IMR-90 (cell line): ENCODE measurements around the gene MALRD1. TPM values are rescaled to one million over a fixed set of nuclear protein-coding genes. Genes with fewer than 3 reads are reported as not detected.

Source experiments
- ATAC-seq: fragments of 200-7000 bp; cut with Tn5 transposase; 2 replicates; pipeline ENCODE4 v1.9.1; 2020; ENCODE audit warnings: low read depth, mild to moderate bottlenecking, moderate library complexity
- BruUV-seq: library from RNA; stranded (reverse); fragments of 400-500 nt; replicated peaks from 2 replicates; lab custom pipeline; 2021; lab: Mats Ljungman, UMichigan
- CTCF ChIA-PET: fragments of 300-600 bp; formaldehyde crosslinking; extraction: SDS; loops from one replicate; lab custom pipeline; 2021; ENCODE audit warnings: antibody characterized with exemption; lab: Yijun Ruan, JAX
- POLR2A ChIA-PET: fragments of 300-600 bp; sonication (Branson Sonifier 250); formaldehyde crosslinking; loops from one replicate; lab custom pipeline; 2022; ENCODE audit warnings: antibody characterized with exemption; ENCODE audit not compliant: unreplicated experiment; lab: Charles Lee
- DNase-seq: peaks from one replicate; pipeline ENCODE4 v3.0.0; 2013
- H2AFZ ChIP-seq: replicated peaks from 2 replicates; pipeline ENCODE3; 2013; ENCODE audit warnings: low read length, mild to moderate bottlenecking; ENCODE audit not compliant: poor library complexity
- H2AK5ac ChIP-seq: 2 replicates; pipeline ENCODE4 v1.6.1; 2013; ENCODE audit warnings: low read depth, low read length, inconsistent platforms
- H2AK9ac ChIP-seq: replicated peaks from 2 replicates; pipeline ENCODE3; 2013; ENCODE audit warnings: mild to moderate bottlenecking, low read depth, low read length, moderate library complexity; ENCODE audit not compliant: poor library complexity
- H2BK120ac ChIP-seq: 2 replicates; pipeline ENCODE4 v1.6.1; 2013; ENCODE audit warnings: low read depth, low read length, inconsistent platforms
- H2BK15ac ChIP-seq: 3 replicates; pipeline ENCODE4 v1.6.1; 2013; ENCODE audit warnings: low read depth, low read length, inconsistent platforms
- H2BK20ac ChIP-seq: 2 replicates; pipeline ENCODE4 v1.6.1; 2013; ENCODE audit warnings: low read depth, mild to moderate bottlenecking, inconsistent platforms, low read length, moderate library complexity
- H2BK5ac ChIP-seq: 2 replicates; pipeline ENCODE4 v1.6.1; 2013; ENCODE audit warnings: mild to moderate bottlenecking, low read depth, low read length, inconsistent platforms; ENCODE audit not compliant: poor library complexity, severe bottlenecking
- H3K14ac ChIP-seq: replicated peaks from 2 replicates; pipeline ENCODE4 v1.6.1; 2013; ENCODE audit warnings: low read depth, low read length, inconsistent platforms
- H3K18ac ChIP-seq: 2 replicates; pipeline ENCODE4 v1.6.1; 2013; ENCODE audit warnings: low read depth, low read length, control low read depth
- H3K23ac ChIP-seq: 2 replicates; pipeline ENCODE4 v1.6.1; 2013; ENCODE audit warnings: low read depth, low read length, inconsistent platforms
- H3K27ac ChIP-seq: 2 replicates; pipeline ENCODE4 v1.5.1; 2013; ENCODE audit warnings: mild to moderate bottlenecking, control low read depth, low read length; ENCODE audit not compliant: insufficient read depth
- H3K27me3 ChIP-seq: 2 replicates; pipeline ENCODE4 v1.6.1; 2013; ENCODE audit warnings: low read length; ENCODE audit not compliant: control insufficient read depth, insufficient read depth
- H3K36me3 ChIP-seq: 2 replicates; pipeline ENCODE4 v1.6.1; 2013; ENCODE audit warnings: low read length, mixed read lengths; ENCODE audit not compliant: control insufficient read depth, insufficient read depth
- H3K4ac ChIP-seq: 2 replicates; pipeline ENCODE4 v1.6.1; 2013; ENCODE audit warnings: low read depth, low read length, inconsistent platforms
- H3K4me1 ChIP-seq: 2 replicates; pipeline ENCODE4 v1.6.1; 2013; ENCODE audit warnings: low read length, mixed read lengths; ENCODE audit not compliant: control insufficient read depth, insufficient read depth
- H3K4me2 ChIP-seq: 2 replicates; pipeline ENCODE4 v1.6.1; 2013; ENCODE audit warnings: low read depth, mild to moderate bottlenecking, control low read depth, low read length, moderate library complexity
- H3K4me3 ChIP-seq: 2 replicates; pipeline ENCODE4 v1.5.1; 2013; ENCODE audit warnings: low read depth, mild to moderate bottlenecking, control low read depth, low read length, moderate library complexity; ENCODE audit not compliant: insufficient read depth
- H3K56ac ChIP-seq: 2 replicates; pipeline ENCODE4 v1.6.1; 2013; ENCODE audit warnings: low read length, inconsistent platforms; ENCODE audit not compliant: insufficient read depth; ENCODE audit errors: extremely low read depth
- H3K79me1 ChIP-seq, 2 experiments: 2 replicates each; pipeline ENCODE4 v1.6.1; 2013; ENCODE audit warnings: low read length in 2 of 2, inconsistent platforms in 1 of 2, low read depth in 1 of 2
- H3K9ac ChIP-seq: 2 replicates; pipeline ENCODE4 v1.6.1; 2013; ENCODE audit warnings: low read depth, low read length, control low read depth
- H3K9me1 ChIP-seq: 2 replicates; pipeline ENCODE4 v1.6.1; 2013; ENCODE audit warnings: low read length, inconsistent platforms; ENCODE audit not compliant: insufficient read depth
- H3K9me3 ChIP-seq: 2 replicates; pipeline ENCODE4 v1.6.1; 2013; ENCODE audit warnings: low read length; ENCODE audit not compliant: control insufficient read depth, insufficient read depth
- H4K20me1 ChIP-seq: 2 replicates; pipeline ENCODE4 v1.6.1; 2013; ENCODE audit warnings: low read length, inconsistent platforms; ENCODE audit not compliant: insufficient read depth
- H4K5ac ChIP-seq: 2 replicates; pipeline ENCODE4 v1.6.1; 2013; ENCODE audit warnings: mild to moderate bottlenecking, low read depth, low read length, control low read depth
- H4K8ac ChIP-seq, 2 experiments: 2 replicates each; pipeline ENCODE4 v1.6.1; 2013; ENCODE audit warnings: low read depth in 2 of 2, low read length in 2 of 2, control low read depth in 1 of 2, inconsistent platforms in 1 of 2
- H4K91ac ChIP-seq: 2 replicates; pipeline ENCODE4 v1.6.1; 2013; ENCODE audit warnings: low read depth, low read length, inconsistent platforms; ENCODE audit not compliant: insufficient read depth
- BHLHE40 ChIP-seq: fragments of 150-350 bp; IDR thresholded peaks from 2 replicates; pipeline ENCODE4 v1.6.1; 2016; ENCODE audit warnings: mild to moderate bottlenecking, low read depth, low read length
- CEBPB ChIP-seq: IDR thresholded peaks from 2 replicates; pipeline ENCODE4 v1.6.1; 2012; ENCODE audit warnings: low read depth, low read length, improper control_type of control experiment
- CHD1 ChIP-seq: IDR thresholded peaks from 2 replicates; pipeline ENCODE4 v1.6.1; 2012; ENCODE audit warnings: low read depth, low read length, improper control_type of control experiment
- CTCF ChIP-seq: conservative IDR thresholded peaks from 2 replicates; pipeline ENCODE4 v1.5.1; 2012; ENCODE audit warnings: mild to moderate bottlenecking, low read depth, low read length, improper control_type of control experiment
- ELK1 ChIP-seq: fragments of 150-350 bp; IDR thresholded peaks from 2 replicates; pipeline ENCODE4 v1.6.1; 2016; ENCODE audit warnings: low read depth, mild to moderate bottlenecking, low read length, moderate library complexity, borderline replicate concordance
- FOS ChIP-seq: fragments of 150-350 bp; IDR thresholded peaks from 2 replicates; pipeline ENCODE4 v1.6.1; 2016; ENCODE audit warnings: low read depth, low read length
- MAFK ChIP-seq: IDR thresholded peaks from 2 replicates; pipeline ENCODE4 v1.6.1; 2012; ENCODE audit warnings: low read depth, low read length, improper control_type of control experiment
- MAZ ChIP-seq: IDR thresholded peaks from 2 replicates; pipeline ENCODE4 v1.6.1; 2012; ENCODE audit warnings: low read depth, mild to moderate bottlenecking, low read length, improper control_type of control experiment, moderate library complexity, borderline replicate concordance
- MXI1 ChIP-seq: IDR thresholded peaks from 2 replicates; pipeline ENCODE4 v1.6.1; 2012; ENCODE audit warnings: low read depth, mild to moderate bottlenecking, low read length, moderate library complexity, borderline replicate concordance
- NFE2L2 ChIP-seq: fragments of 150-350 bp; IDR thresholded peaks from 2 replicates; pipeline ENCODE4 v1.6.1; 2016; ENCODE audit warnings: low read depth, mild to moderate bottlenecking, low read length
- POLR2A ChIP-seq: IDR thresholded peaks from 2 replicates; pipeline ENCODE4 v1.6.1; 2012; ENCODE audit warnings: mild to moderate bottlenecking, low read depth, low read length
- RAD21 ChIP-seq: IDR thresholded peaks from 2 replicates; pipeline ENCODE4 v1.6.1; 2012; ENCODE audit warnings: low read length, improper control_type of control experiment
- RFX5 ChIP-seq: IDR thresholded peaks from 2 replicates; pipeline ENCODE4 v1.8.0; 2012; ENCODE audit warnings: low read depth, mild to moderate bottlenecking, low read length, moderate library complexity
- SMC3 ChIP-seq: fragments of 150-350 bp; IDR thresholded peaks from 2 replicates; pipeline ENCODE4 v1.6.1; 2016; ENCODE audit warnings: low read depth, mild to moderate bottlenecking, antibody characterized with exemption, low read length, moderate library complexity
- WGBS, 2 experiments: methylation state at CpG; one replicate each; pipeline versions ENCODE4 v1.1.5 to v1.1.7; 2013; ENCODE audit warnings: missing lambda C conversion rate in 2 of 2; ENCODE audit not compliant: insufficient read length in 1 of 2; ENCODE audit errors: extremely low coverage in 2 of 2; 5-methylcytosine and 5-hydroxymethylcytosine counted together
- dilution Hi-C: fragments of 300-500 bp; cut with HindIII; formaldehyde crosslinking; loops from one replicate; pipeline ENCODE4 v1.14.3; 2018; ENCODE audit warnings: low sequenced_read_pairs; ENCODE audit not compliant: unreplicated experiment
- in situ Hi-C: fragments of 300-500 bp; cut with MboI; formaldehyde crosslinking; loops from 3 replicates; pipeline ENCODE4 v1.14.3; 2019; ENCODE audit warnings: low sequenced_read_pairs, inconsistent platforms, mixed read lengths
- intact Hi-C: fragments of 100-400 bp; cut with micrococcal nuclease; formaldehyde crosslinking; loops from 2 replicates; pipeline ENCODE4 v1.10.0; 2022
- polyA plus RNA-seq, 3 experiments: library from polyadenylated mRNA; depleted of rRNA; stranded (reverse); fragments of >200 nt; gene quantifications; 2 replicates each; pipeline ENCODE4 v1.2.3, GENCODE V29; 2012; ENCODE audit warnings: low replicate concordance in 1 of 3
- total RNA-seq: library from RNA; depleted of rRNA; stranded (reverse); fragments of >200 nt; gene quantifications from 2 replicates; pipeline ENCODE4 v1.2.3, GENCODE V29; 2012
- TF ChIP-seq, protein P1 (sequence below): fragments of 150-350 bp; IDR thresholded peaks from 2 replicates; pipeline ENCODE4 v1.6.1; 2017; ENCODE audit warnings: mild to moderate bottlenecking, antibody characterized with exemption, low read length, low read depth

The MALRD1 gene
- total and polyA plus RNA-seq, 2 of the 4 experiments (the other 2 are of a cell fraction): 0.34 to 1.1 TPM

DNA sequence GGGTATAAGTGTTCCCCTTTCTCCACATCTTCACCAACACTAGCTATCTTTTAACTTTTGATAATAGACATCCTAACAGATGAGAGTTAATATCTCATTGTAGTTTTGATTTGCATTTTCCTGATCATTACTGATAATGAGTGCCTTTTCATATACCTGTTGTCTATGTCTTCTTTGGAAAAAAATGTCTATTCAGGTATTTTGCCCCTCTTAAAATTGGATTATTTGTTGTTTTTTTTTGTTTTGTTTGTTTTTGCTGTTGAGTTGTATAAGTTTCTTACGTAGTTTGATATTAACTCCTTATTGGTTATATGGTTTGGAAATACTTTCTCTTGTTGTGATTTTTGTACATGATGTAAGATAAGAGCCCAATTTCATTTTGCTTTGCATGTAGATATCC, 214.7 kb downstream of the MALRD1 start:
- DNase-seq: no peak
- Histone ChIP-seq H3K18ac (no peak overlapping the region), H3K4ac (no peak overlapping the region), H3K79me1 (no peaks in the 10 kb centered on the region), H4K8ac (no peak overlapping the region), H3K14ac (no peak overlapping the region), H3K27ac (no peak overlapping the region), H2BK20ac (no peak overlapping the region), H3K56ac (no peak overlapping the region), H3K36me3 (no peaks in the 10 kb centered on the region), H3K9ac (no peak overlapping the region), H3K23ac (no peak overlapping the region), H4K20me1 (no peaks in the 10 kb centered on the region), H4K5ac (no peak overlapping the region), H3K4me3 (no peak overlapping the region), H3K27me3 (no peaks in the 10 kb centered on the region), H2AK5ac (no peak overlapping the region), H4K91ac (no peak overlapping the region), H2BK15ac (no peak overlapping the region), H3K9me3 (no peaks in the 10 kb centered on the region), H2BK120ac (no peak overlapping the region), H3K4me2 (no peak overlapping the region), H3K9me1 (no peaks in the 10 kb centered on the region), H2AFZ (no peak overlapping the region), H2BK5ac (no peak overlapping the region), H3K4me1 (no peaks in the 10 kb centered on the region), H2AK9ac (no peak overlapping the region)
- in situ Hi-C loops (no loop called here), dilution Hi-C loops (no loop called here), intact Hi-C loops (no loop called here)
- ChIA-PET POLR2A (no interaction called here), CTCF (no interaction called here)
- TF ChIP-seq POLR2A: no peak
- no peak for TF ChIP-seq MAFK
- no peak for TF ChIP-seq NFE2L2
- TF ChIP-seq CEBPB: no peak
- TF ChIP-seq MAZ: no peak
- TF ChIP-seq RFX5: no peak
- no peak for TF ChIP-seq SMC3
- no peak for TF ChIP-seq ELK1
- no peak for TF ChIP-seq CHD1
- TF ChIP-seq FOS: no peak
- TF ChIP-seq, protein P1, sequence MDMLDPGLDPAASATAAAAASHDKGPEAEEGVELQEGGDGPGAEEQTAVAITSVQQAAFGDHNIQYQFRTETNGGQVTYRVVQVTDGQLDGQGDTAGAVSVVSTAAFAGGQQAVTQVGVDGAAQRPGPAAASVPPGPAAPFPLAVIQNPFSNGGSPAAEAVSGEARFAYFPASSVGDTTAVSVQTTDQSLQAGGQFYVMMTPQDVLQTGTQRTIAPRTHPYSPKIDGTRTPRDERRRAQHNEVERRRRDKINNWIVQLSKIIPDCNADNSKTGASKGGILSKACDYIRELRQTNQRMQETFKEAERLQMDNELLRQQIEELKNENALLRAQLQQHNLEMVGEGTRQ: no peak
- no peak for TF ChIP-seq CTCF
- no peak for TF ChIP-seq RAD21
- TF ChIP-seq MXI1: no peak
- no peak for TF ChIP-seq BHLHE40
- BruUV-seq: no TSS peak
- WGBS, 2 experiments: no CpG with 5 or more reads among the region's 1 CpG
- ATAC-seq: no peak
